ENCODE results near the gene RNF8.

RNF8 gene

GRCh38 chr6:37362101-37362828, 8.5 kb downstream of the RNF8 start:
- no peak for DNase-seq

DNA sequence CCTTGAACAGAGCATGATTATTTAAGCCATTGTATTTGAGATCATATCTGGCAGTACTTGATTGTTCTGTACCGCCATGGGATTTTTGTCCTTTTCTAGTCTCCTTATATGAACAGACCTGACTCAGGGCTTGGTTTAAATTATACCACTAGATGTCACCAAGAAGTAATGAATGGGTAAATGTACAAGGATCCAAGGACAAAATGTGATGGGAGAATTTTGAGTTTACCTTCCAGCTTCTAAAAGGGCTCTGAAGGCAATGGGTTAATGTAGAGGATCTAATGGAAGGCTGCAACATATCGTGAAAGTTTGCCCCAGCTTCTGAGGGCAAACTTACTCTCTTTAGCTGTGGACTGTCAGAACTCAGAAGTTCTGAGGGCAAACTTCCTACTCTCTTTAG, 12.0 kb downstream of the RNF8 start:
- DNase-seq = no peak

GRCh38 chr6:37366910-37367309, 13.1 kb downstream of the RNF8 start:
- DNase-seq = no peak

- no peak for DNase-seq
These were observed 15.2 kb downstream of the RNF8 start for GRCh38 chr6:37368961-37369320.

- no peak for DNase-seq
These were observed 15.8 kb downstream of the RNF8 start for GRCh38 chr6:37369321-37370201.

- DNase-seq = no peak
These were observed 17.6 kb downstream of the RNF8 start for GRCh38 chr6:37371154-37372083.

DNA sequence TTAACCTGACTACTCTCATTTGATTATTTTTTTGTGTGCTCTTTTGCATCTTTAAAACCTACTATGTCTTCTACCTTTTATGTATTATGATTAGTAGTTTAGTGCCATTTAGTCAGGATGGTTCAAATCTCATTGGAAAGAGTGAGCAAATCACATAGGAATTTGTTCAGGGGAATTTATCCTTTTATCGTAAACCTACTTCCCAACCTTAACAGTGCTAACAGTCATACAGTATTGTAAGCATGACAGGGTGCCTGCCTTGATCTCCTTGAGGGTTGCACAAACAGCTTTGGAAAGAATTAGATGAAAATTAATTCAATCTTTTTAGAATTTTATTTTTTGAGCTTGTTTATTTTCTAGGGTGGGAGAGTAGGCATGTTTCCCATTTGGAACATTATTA, 18.3 kb downstream of the RNF8 start:
- no peak for DNase-seq

DNA sequence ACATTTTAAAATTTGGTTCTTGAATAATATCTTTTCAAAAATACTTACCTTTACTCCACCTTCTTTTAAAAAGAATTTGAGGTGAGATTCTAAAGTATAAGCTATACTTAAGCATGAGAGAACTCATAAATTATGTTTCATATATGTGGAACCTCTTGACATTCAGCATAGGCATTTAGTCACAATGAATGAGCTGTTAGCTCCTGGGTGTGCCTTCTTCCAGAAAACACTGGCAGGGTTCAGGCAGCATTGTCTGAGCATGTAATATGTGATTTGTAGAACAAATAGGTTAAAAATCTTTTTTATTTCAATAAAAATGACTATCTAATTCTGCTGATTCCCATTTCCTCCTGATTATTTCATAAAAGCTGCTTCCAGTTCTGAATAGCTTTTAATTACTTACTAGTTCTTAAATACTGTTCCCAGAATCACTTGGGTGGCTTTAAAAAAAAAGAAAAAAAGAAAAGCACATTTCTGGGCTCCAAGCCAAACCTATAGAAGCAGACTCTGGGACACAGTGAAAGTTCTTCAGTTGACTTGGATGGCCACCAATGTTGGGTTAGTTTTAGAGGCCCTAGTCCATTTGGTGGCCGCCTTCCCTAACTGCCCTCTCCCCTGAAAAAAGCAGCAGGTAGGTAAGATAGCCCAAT, 20.2 kb downstream of the RNF8 start:
- no peak for DNase-seq

GRCh38 chr6:37375376-37375775, 21.6 kb downstream of the RNF8 start:
- no peak for DNase-seq

GRCh38 chr6:37376078-37376743, 22.4 kb downstream of the RNF8 start:
- no peak for DNase-seq

- DNase-seq = peak; percentile 4 to 17
These were observed 27.8 kb downstream of the RNF8 start for GRCh38 chr6:37381579-37381978.

- no peak for DNase-seq
These were observed 29.4 kb downstream of the RNF8 start for GRCh38 chr6:37382994-37383765.

DNA sequence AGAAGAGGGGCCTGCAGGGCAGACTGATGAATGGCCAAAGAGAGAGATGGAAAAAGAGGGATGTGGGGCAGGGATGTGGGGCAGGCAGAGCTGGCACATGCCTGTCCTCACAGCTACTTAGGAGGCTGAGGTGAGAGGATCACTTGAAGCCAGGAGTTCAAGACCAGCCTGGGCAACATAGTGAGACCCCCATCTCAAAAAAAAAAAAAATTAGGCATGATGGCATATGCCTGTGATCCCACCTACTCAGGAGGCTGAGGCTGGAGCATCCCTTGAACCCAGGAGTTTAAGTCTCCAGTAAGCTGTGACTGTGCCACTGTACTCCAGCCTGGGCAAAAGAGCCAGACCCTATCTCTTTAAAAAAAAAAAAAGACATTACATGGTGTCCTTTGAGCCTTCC, 34.8 kb downstream of the RNF8 start:
- DNase-seq = no peak

GRCh38 chr6:37389857-37390256, 36.1 kb downstream of the RNF8 start:
- DNase-seq = no peak

DNA sequence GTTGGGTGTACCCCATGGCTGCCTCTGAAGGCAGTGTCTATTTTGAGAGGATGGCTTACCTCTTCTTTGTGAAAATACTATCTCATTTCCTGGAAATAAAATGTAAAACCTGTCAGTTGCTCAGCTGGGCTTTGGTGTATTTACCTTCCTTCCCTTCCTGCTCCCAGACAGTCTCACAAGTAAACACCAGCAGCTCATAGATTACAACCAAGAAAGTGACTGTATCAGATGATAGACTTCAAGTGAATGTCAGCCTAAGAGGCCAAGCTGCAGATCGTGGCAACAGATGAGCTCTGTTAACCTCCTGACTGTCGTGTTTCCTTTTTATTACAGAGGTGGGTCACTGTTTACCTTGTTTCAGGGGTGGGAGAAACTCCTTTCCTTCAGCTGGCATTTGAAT, 37.3 kb downstream of the RNF8 start:
- no peak for DNase-seq

DNA sequence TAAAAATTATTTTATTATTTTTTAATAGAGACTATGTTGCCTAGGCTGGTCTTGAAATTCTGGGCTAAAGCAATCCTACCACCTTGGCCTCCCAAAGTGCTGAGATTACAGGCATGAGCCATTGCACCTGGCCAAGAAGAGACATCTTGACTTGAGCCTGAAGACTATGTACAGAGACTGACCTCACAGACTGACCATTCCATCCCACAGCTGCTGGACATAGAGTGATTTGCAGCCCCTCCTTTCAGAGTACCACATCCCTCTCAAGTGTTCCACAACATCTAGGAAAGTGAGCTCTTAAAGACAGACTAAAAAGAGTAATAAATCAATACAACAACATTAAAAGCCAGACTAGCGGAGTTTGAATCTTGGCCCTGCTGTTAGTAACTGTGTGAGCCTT, 39.0 kb downstream of the RNF8 start:
- no peak for DNase-seq

DNA sequence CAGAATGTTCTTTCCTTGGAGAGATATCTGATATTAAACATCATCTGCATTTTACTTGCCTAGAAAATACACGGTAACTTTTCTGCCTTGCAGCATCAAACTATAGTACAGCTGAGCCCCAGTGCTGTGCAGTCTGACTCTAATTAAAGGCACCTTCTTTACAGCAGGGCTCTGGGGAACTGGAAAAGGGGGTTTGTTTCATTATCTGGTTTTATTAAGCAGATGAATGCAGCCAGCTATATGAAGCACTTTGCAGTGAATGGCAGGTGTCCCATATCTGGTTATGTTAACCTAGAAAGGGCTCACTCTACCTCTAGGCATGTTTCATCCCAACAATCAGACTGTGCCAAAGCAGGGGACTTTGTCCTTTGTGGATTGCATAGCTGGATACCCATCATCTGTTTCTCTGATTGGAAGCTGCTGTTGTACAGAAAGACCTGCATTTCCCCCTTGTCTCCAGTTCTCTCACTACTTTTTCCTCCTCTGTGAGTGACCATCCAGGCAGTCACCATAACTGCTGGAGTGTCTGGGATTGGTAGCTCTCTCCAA, 39.7 kb downstream of the RNF8 start:
- DNase-seq = no peak

- no peak for DNase-seq
These were observed 42.9 kb downstream of the RNF8 start for GRCh38 chr6:37396571-37397180.

- no peak for DNase-seq
These were observed 45.3 kb downstream of the RNF8 start for GRCh38 chr6:37399131-37399530.

GRCh38 chr6:37399795-37400490, 46.2 kb downstream of the RNF8 start:
- no peak for DNase-seq

Measured in activated CD4-positive, alpha-beta T cell treated with anti-CD3 and anti-CD28 coated beads for 4 hours (primary cell).